Adrenal gland (tissue), 12 donors: Measurements from ENCODE around the gene NLRP7. TPM values are rescaled to one million over a fixed set of nuclear protein-coding genes. Genes with fewer than 3 reads are reported as not detected.
"Not testable (repeated sequence)": the region's sequence is repeated elsewhere in the genome, so short reads cannot be mapped to it uniquely, and the experiment has no call there.

Experiments used
- DNase-seq, 7 donors: peaks; one replicate each; pipeline ENCODE4 v3.0.0-alpha.2; 2019 to 2020
- H3K27ac ChIP-seq, 5 donors: fragments of 200-600 bp; sonication (generic) in 4 of 5; 1 replicate in 3 of 5; 2 replicates in 2 of 5; pipeline versions ENCODE4 v1.5.1 to v1.8.0; 2016 to 2020; ENCODE audit warnings: mild to moderate bottlenecking in 1 of 5
- H3K27me3 ChIP-seq: fragments of 200-600 bp; 2 replicates; pipeline ENCODE4 v1.8.0; 2021
- H3K36me3 ChIP-seq, 2 donors: fragments of 200-600 bp; replicated peaks in 1 of 2; 1 replicate in 1 of 2; 2 replicates in 1 of 2; pipeline versions ENCODE4 v1.5.1 to v1.8.0; 2018 to 2022
- H3K4me1 ChIP-seq, 2 donors: fragments of 200-600 bp; replicated peaks in 1 of 2; 1 replicate in 1 of 2; 2 replicates in 1 of 2; pipeline versions ENCODE4 v1.5.1 to v1.8.0; 2018 to 2021
- H3K4me3 ChIP-seq, 4 donors: fragments of 200-600 bp; sonication (generic) in 3 of 4; one replicate each; pipeline ENCODE4 v1.5.1; 2016 to 2018
- H3K9me3 ChIP-seq, 3 donors: fragments of 200-600 bp; sonication (generic) in 1 of 3; replicated peaks in 1 of 3; 1 replicate in 2 of 3; 2 replicates in 1 of 3; pipeline versions ENCODE4 v1.5.1 to v1.8.0; 2016 to 2021
- CTCF ChIP-seq, 6 experiments: fragments of 450-650 bp in 4 of 6; fragments of 200-600 bp in 2 of 6; sonication (generic) in 1 of 6; IDR thresholded peaks; 1 replicate in 5 of 6; 2 replicates in 1 of 6; pipeline versions ENCODE4 v1.5.1 to v1.8.0; 2016 to 2021; ENCODE audit warnings: antibody characterized with exemption in 6 of 6, mild to moderate bottlenecking in 2 of 6, moderate library complexity in 1 of 6
- POLR2A ChIP-seq, 2 donors: fragments of 450-650 bp; IDR thresholded peaks; one replicate each; pipeline ENCODE4 v1.6.1; 2017; ENCODE audit warnings: antibody characterized with exemption in 2 of 2, mild to moderate bottlenecking in 2 of 2, moderate library complexity in 1 of 2
- WGBS, 4 donors: extraction: QIAGEN DNeasy Blood & Tissue Kit in 2 of 4; methylation state at CpG; one replicate each; pipeline versions ENCODE4 v1.1.5 to v1.1.7; 2013 to 2017; 5-methylcytosine and 5-hydroxymethylcytosine counted together
- intact Hi-C, 2 donors: fragments of 100-400 bp; cut with DNase I; formaldehyde crosslinking; loops; one replicate each; pipeline versions ENCODE4 v1.14.1 to v1.15.0; 2022 to 2023
- polyA plus RNA-seq, 3 donors: library from polyadenylated mRNA; stranded (reverse); fragments of 200-250 nt in 2 of 3; fragments of 350-450 nt in 1 of 3; fragmentation: Illumina TruSeq in 1 of 3; extraction: RNeasy Lipid Tissue Mini Kit (QIAGEN cat#74804) in 1 of 3; gene quantifications; one replicate each; pipeline ENCODE4 v1.2.3, GENCODE V29; 2013 to 2014
- total RNA-seq, 9 donors: library from RNA; depleted of rRNA in 4 of 9; stranded (reverse); fragments of >200 nt in 4 of 9; fragments of 120-200 nt in 1 of 9; fragmentation: NEBNext Ultra II Directional in 1 of 9; extraction: Animal tissue kit (Norgen Biotek cat#: 25700) in 1 of 9; gene quantifications; one replicate each; pipeline versions ENCODE4 v1.1.0 to v1.2.4, GENCODE V29; 2013 to 2023
- donor health status: healthy with polysubstance abuse.
- donor health status: Bipolar disorder and iron deficiency.
- donor health status: DM: yes; HTN: yes; CAD: no.
- donor health status: DM: no; HTN: no; CAD: no.
- donor health status: DM: no; HTN: no; CAD: no.
- donor health status: DM: yes; HTN: yes; CAD: no.

The NLRP7 gene
- total and polyA plus RNA-seq, 12 donors: 0.05 TPM; not detected in 11

- H3K27ac ChIP-seq: peak within 1 kb of the TSS in 1 of 5 donors; percentile 45
- intact Hi-C loops: no loop called here
- no peaks in the 10 kb centered on the region for H3K4me1 ChIP-seq
- no peaks in the 10 kb centered on the region for H3K9me3 ChIP-seq
- peak in 4 of 7 donors; percentile 17 to 35 (median 26) for DNase-seq
- 27 to 55% (median 40%) methylated on average over 16 to 22 of the region's 22 CpGs for WGBS, 4 donors
- H3K27me3 ChIP-seq: no peaks in the 10 kb centered on the region
- no peak within 1 kb of the TSS for H3K4me3 ChIP-seq
- TF ChIP-seq CTCF (IDR thresholded peaks at IDR 0.05): no peak
- peak in 1 of 2 donors; percentile 12 for TF ChIP-seq POLR2A (IDR thresholded peaks at IDR 0.05)
- H3K36me3 ChIP-seq: no peaks in the 10 kb centered on the region
These were observed 41.4 kb downstream of the NLRP7 start, which contains the start of gene NCR1 for GRCh38 chr19:54905803-54906511. Gene NCR1 (plus strand): TSS chr19:54906148. CDS start chr19:54906188, 40 bp downstream.

GRCh38 chr19:54905421-54905802 lies 41.9 kb downstream of the NLRP7 start:
- no peak for DNase-seq
- 22 to 41% (median 32%) methylated on average over 5 of the region's 5 CpGs for WGBS, 4 donors
- no peaks in the 10 kb centered on the region for H3K27me3 ChIP-seq
- H3K4me1 ChIP-seq: no peaks in the 10 kb centered on the region
- no peaks in the 10 kb centered on the region for H3K36me3 ChIP-seq
- no peak overlapping the region for H3K27ac ChIP-seq
- no peak overlapping the region for H3K4me3 ChIP-seq
- no peak for TF ChIP-seq CTCF (IDR thresholded peaks at IDR 0.05)
- no peak for TF ChIP-seq POLR2A (IDR thresholded peaks at IDR 0.05)
- H3K9me3 ChIP-seq: no peaks in the 10 kb centered on the region
- intact Hi-C loops: no loop called here

GRCh38 chr19:54904261-54904660 lies 43.1 kb downstream of the NLRP7 start:
- H3K4me1 ChIP-seq, H3K36me3 ChIP-seq, DNase-seq, H3K27me3 ChIP-seq, H3K4me3 ChIP-seq, H3K9me3 ChIP-seq, H3K27ac ChIP-seq, intact Hi-C loops: not testable (repeated sequence)
- 70 to 85% (median 78%) methylated on average over 4 of the region's 4 CpGs for WGBS, 4 donors

- Histone ChIP-seq H3K27ac (no peak overlapping the region), H3K4me1 (no peaks in the 10 kb centered on the region), H3K27me3 (no peaks in the 10 kb centered on the region), H3K36me3 (no peaks in the 10 kb centered on the region), H3K9me3 (no peaks in the 10 kb centered on the region), H3K4me3 (no peak overlapping the region)
- TF ChIP-seq CTCF (IDR thresholded peaks at IDR 0.05): no peak
- no peak for TF ChIP-seq POLR2A (IDR thresholded peaks at IDR 0.05)
- DNase-seq: no peak
- 80 to 90% (median 83%) methylated on average over 6 of the region's 6 CpGs for WGBS, 4 donors
- intact Hi-C loops: no loop called here
These were observed 44.0 kb downstream of the NLRP7 start for GRCh38 chr19:54903303-54903702.

GRCh38 chr19:54902061-54902460 lies 45.3 kb downstream of the NLRP7 start:
- Histone ChIP-seq H3K36me3 (no peaks in the 10 kb centered on the region), H3K4me1 (no peaks in the 10 kb centered on the region), H3K27ac (no peak overlapping the region), H3K27me3 (no peaks in the 10 kb centered on the region), H3K9me3 (no peaks in the 10 kb centered on the region), H3K4me3 (no peak overlapping the region)
- DNase-seq: no peak
- TF ChIP-seq CTCF (IDR thresholded peaks at IDR 0.05) (no peak), POLR2A (IDR thresholded peaks at IDR 0.05) (no peak)
- WGBS, 4 donors: 66 to 79% (median 74%) methylated on average over 3 of the region's 3 CpGs
- intact Hi-C loops: no loop called here

GRCh38 chr19:54901153-54901552 lies 46.2 kb downstream of the NLRP7 start:
- H3K36me3 ChIP-seq, H3K4me1 ChIP-seq, intact Hi-C loops, H3K9me3 ChIP-seq, H3K4me3 ChIP-seq, H3K27ac ChIP-seq, H3K27me3 ChIP-seq: not testable (repeated sequence)
- peak in 1 of 7 donors; percentile 31 for DNase-seq
- WGBS, 4 donors: 65 to 82% (median 73%) methylated on average over 7 to 8 of the region's 8 CpGs

GRCh38 chr19:54899646-54900045 lies 47.7 kb downstream of the NLRP7 start:
- WGBS, 4 donors: 72 to 80% (median 77%) methylated on average over 9 of the region's 9 CpGs
- H3K4me3 ChIP-seq, DNase-seq, intact Hi-C loops, H3K4me1 ChIP-seq, H3K27me3 ChIP-seq, H3K9me3 ChIP-seq, H3K36me3 ChIP-seq, H3K27ac ChIP-seq: not testable (repeated sequence)
